ENCODE data around the gene GPHA2. TPM values are rescaled to one million over a fixed set of nuclear protein-coding genes. Genes with fewer than 3 reads are reported as not detected.

Gene GPHA2
- polyA plus RNA-seq, 1 of the 3 experiments (the other 2 are of a cell fraction) = not detected

GRCh38 chr11:64897381-64898075 is 38.2 kb downstream of the GPHA2 start:
- Histone ChIP-seq H4K20me1 (ENCODE audit: insufficient read depth) (no peaks in the 10 kb centered on the region), H2AFZ (ENCODE audit: low read depth) (no peak overlapping the region), H3K79me2 (ENCODE audit: insufficient read depth) (no peaks in the 10 kb centered on the region), H3K4me1 (ENCODE audit: control insufficient read depth in 1 of 2, insufficient read depth in 2 of 2, low read depth in 1 of 2, low read length in 1 of 2) (peaks cover 0 to 3% of the 10 kb centered on the region in 2 experiments; a peak in 1 of 4 replicates), H3K4me3 (ENCODE audit: low read depth in 2 of 2, low read length in 1 of 2) (no peak overlapping the region), H3K9me2 (no peaks in the 10 kb centered on the region), H3K27me3 (ENCODE audit: insufficient read depth) (no peaks in the 10 kb centered on the region), H3K9ac (no peak overlapping the region), H3F3A (replicated peaks; ENCODE audit: insufficient read depth) (no peaks in the 10 kb centered on the region), H3K27ac (ENCODE audit: low read depth in 2 of 2, low read length in 1 of 2) (no peak overlapping the region), H3K4me2 (no peak overlapping the region), H3K36me3 (replicated peaks in 1 of 2; ENCODE audit: control insufficient read depth in 1 of 2, insufficient read depth in 2 of 2, low read length in 1 of 2) (peaks cover 0 to 19% of the 10 kb centered on the region in 2 experiments), H3K9me3 (no peaks in the 10 kb centered on the region)
- POLR2A ChIA-PET = interaction anchor here (0.6 kb wide), 1 partner anchor 17 kb away, joined by 5 read pairs; no protein-coding TSS in a partner anchor
- no peak for TF ChIP-seq RCOR1 (IDR thresholded peaks at IDR 0.05; ENCODE audit: low read length)
- 97% methylated on average over 6 of the region's 19 CpGs for WGBS (ENCODE audit: low lambda C conversion rate)
- CTCF ChIA-PET = interaction anchor here (0.9 to 26.7 kb wide), 3 partner anchors 10 to 50 kb away, joined by 3 to 530 read pairs (median 21); partner anchors contain the start of gene CDC42BPG
- no peak for DNase-seq

- H3K9me3 ChIP-seq = no peaks in the 10 kb centered on the region
- 95% methylated on average over 7 of the region's 14 CpGs for WGBS (ENCODE audit: low lambda C conversion rate)
- POLR2A ChIA-PET = no interaction called here
These were observed 39.2 kb downstream of the GPHA2 start for GRCh38 chr11:64896448-64897022.

GRCh38 chr11:64894812-64895452 is 40.8 kb downstream of the GPHA2 start:
- Histone ChIP-seq H2AFZ (ENCODE audit: low read depth) (no peak overlapping the region), H3K4me1 (ENCODE audit: control insufficient read depth in 1 of 2, insufficient read depth in 2 of 2, low read depth in 1 of 2, low read length in 1 of 2) (peaks cover 0 to 3% of the 10 kb centered on the region in 2 experiments; a peak in 1 of 4 replicates), H3K9me2 (no peaks in the 10 kb centered on the region), H4K20me1 (ENCODE audit: insufficient read depth) (no peaks in the 10 kb centered on the region), H3K4me2 (no peak overlapping the region), H3K36me3 (replicated peaks in 1 of 2; ENCODE audit: control insufficient read depth in 1 of 2, insufficient read depth in 2 of 2, low read length in 1 of 2) (peaks cover 0 to 14% of the 10 kb centered on the region in 2 experiments), H3K9ac (no peak overlapping the region), H3K4me3 (ENCODE audit: low read depth in 2 of 2, low read length in 1 of 2) (no peak overlapping the region), H3F3A (replicated peaks; ENCODE audit: insufficient read depth) (no peaks in the 10 kb centered on the region), H3K9me3 (no peaks in the 10 kb centered on the region), H3K79me2 (ENCODE audit: insufficient read depth) (no peaks in the 10 kb centered on the region), H3K27me3 (ENCODE audit: insufficient read depth) (no peaks in the 10 kb centered on the region), H3K27ac (ENCODE audit: low read depth in 2 of 2, low read length in 1 of 2) (no peak overlapping the region)
- POLR2A ChIA-PET = no interaction called here
- CTCF ChIA-PET = interaction anchor here (0.7 to 26.7 kb wide), 23 partner anchors 7 to 179 kb away, joined by 3 to 530 read pairs (median 8); partner anchors contain the start of genes CDC42BPG, EHD1, MEN1 and PPP2R5B
- WGBS (ENCODE audit: low lambda C conversion rate) = 79% methylated on average over 18 of the region's 39 CpGs
- no peak for DNase-seq
- TF ChIP-seq MAX (IDR thresholded peaks at IDR 0.05; ENCODE audit: low read depth) (no peak), CTCF (IDR thresholded peaks at IDR 0.05) (no peak), SMC3 (IDR thresholded peaks at IDR 0.05; ENCODE audit: low read depth, low read length) (no peak), POLR2AphosphoS5 (IDR thresholded peaks at IDR 0.05; ENCODE audit: low read depth, low read length) (no peak)

More at GRCh38 chr11:64896448-64897022, 39.2 kb downstream of the GPHA2 start:
- CTCF ChIA-PET = interaction anchor here (0.9 to 26.7 kb wide), 4 partner anchors 9 to 49 kb away, joined by 3 to 530 read pairs (median 26); partner anchors contain the start of gene CDC42BPG
- TF ChIP-seq FOXJ3 (CRISPR knock-in tag; IDR thresholded peaks at IDR 0.05) (no peak), JUND (IDR thresholded peaks at IDR 0.05) (no peak), EP300 (IDR thresholded peaks at IDR 0.05; ENCODE audit: borderline replicate concordance in 1 of 2, low read depth in 1 of 2, low read length in 1 of 2) (no peak), PBX3 (IDR thresholded peaks at IDR 0.05) (no peak), TAF1 (IDR thresholded peaks at IDR 0.05; ENCODE audit: borderline replicate concordance, low read depth, low read length) (no peak), NRF1 (IDR thresholded peaks at IDR 0.05; ENCODE audit: low read depth, low read length) (no peak)
- H3K27ac ChIP-seq (ENCODE audit: low read depth in 2 of 2, low read length in 1 of 2) = no peak overlapping the region
- H3K79me2 ChIP-seq (ENCODE audit: insufficient read depth) = no peaks in the 10 kb centered on the region
- no peaks in the 10 kb centered on the region for H3F3A ChIP-seq (replicated peaks; ENCODE audit: insufficient read depth)
- no peak overlapping the region for H2AFZ ChIP-seq (ENCODE audit: low read depth)
- H3K36me3 ChIP-seq (replicated peaks in 1 of 2; ENCODE audit: control insufficient read depth in 1 of 2, insufficient read depth in 2 of 2, low read length in 1 of 2) = peaks cover 0 to 14% of the 10 kb centered on the region in 2 experiments
- H3K9ac ChIP-seq = no peak overlapping the region
- no peaks in the 10 kb centered on the region for H3K27me3 ChIP-seq (ENCODE audit: insufficient read depth)
- no peak overlapping the region for H3K4me2 ChIP-seq
- H3K4me1 ChIP-seq (ENCODE audit: control insufficient read depth in 1 of 2, insufficient read depth in 2 of 2, low read depth in 1 of 2, low read length in 1 of 2) = peaks cover 0 to 3% of the 10 kb centered on the region in 2 experiments; a peak in 1 of 4 replicates
- no peaks in the 10 kb centered on the region for H3K9me2 ChIP-seq
- no peak for DNase-seq
- H4K20me1 ChIP-seq (ENCODE audit: insufficient read depth) = no peaks in the 10 kb centered on the region
- no peak overlapping the region for H3K4me3 ChIP-seq (ENCODE audit: low read depth in 2 of 2, low read length in 1 of 2)
